ENCODE data around the gene NOL7.

Gene NOL7

GRCh38 chr6:13597073-13597472 lies 18.1 kb upstream of the NOL7 start:
- no peak for DNase-seq (ENCODE audit: low read depth)

- no peak for DNase-seq (ENCODE audit: low read depth)
Measured at GRCh38 chr6:13600036-13600435, 15.1 kb upstream of the NOL7 start.

DNA sequence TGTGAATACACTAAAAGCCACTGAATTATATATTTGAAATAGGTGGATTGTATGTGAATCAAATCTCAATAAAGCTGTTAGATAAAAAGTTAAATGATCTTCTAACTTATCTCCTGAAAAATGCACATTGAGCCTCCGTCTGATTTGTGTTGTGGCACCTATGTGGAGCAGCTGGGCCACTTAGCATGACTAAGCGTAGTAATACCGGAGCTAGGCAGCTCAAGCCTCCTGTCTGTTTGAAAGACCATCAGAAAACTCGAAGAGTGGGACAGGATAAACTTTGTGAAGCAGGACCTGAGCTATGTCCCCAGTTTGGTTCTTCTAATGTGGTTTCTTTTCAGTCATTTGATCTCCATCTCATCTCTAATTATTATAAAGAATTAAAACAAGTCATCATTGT lies 11.0 kb upstream of the NOL7 start:
- DNase-seq (ENCODE audit: low read depth): no peak

DNA sequence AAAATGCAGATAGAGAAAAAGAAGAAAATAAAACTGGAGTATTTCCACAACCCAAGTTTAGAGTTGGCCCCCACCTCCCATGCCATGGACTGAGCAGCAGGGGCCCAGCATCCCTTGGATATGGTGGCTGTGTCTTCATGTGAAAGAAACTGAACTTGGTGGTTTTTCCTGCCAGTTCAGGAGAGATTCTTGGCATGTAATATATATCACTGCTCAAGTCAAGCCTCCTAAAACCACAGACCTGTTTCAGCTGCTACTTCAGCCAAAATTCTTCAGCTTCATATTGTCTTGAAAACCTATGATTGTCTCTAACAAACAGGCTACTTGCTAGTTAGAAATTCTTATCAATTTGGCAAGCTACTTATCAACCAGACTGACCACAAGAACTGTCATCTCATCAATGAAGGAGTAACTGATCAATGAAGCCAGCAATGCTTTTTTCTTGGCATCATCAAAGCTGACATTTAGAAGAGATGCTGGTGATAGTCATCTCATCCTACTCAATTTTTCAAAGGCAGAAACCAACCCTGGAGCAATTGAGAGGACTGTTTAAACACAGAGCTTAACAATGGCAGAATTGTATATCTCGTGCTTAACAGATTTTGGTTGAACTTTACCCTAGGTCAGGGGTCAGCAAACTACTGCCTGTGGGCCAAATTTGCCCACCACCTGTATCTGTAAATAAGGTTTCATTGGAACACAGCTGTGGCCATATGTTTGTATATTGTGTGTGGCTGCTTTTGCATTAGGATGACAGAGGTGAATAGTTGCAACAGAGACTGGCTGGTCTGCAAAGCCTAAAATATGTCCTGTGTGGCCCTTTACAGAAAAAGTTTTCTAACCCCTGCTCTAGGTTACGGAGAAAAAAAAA lies 10.4 kb upstream of the NOL7 start:
- no peak for DNase-seq (ENCODE audit: low read depth)

- no peak for DNase-seq (ENCODE audit: low read depth)
Measured at GRCh38 chr6:13605634-13606033, 9.5 kb upstream of the NOL7 start.

DNA sequence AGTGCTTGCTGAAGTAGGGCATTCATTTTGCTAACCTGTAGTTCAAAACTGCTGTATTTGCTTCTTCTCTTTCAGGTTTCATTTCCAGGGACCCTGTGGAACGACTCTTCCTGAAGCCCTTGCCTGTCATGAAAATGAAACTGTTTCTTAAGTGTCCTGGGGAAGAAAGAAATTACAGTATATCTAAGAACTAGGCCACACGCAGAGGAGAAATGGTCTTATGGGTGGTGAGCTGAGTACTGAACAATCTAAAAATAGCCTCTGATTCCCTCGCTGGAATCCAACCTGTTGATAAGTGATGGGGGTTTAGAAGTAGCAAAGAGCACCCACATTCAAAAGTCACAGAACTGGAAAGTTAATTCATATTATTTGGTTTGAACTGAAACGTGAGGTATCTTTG lies 3.4 kb upstream of the NOL7 start:
- DNase-seq (ENCODE audit: low read depth): no peak

GRCh38 chr6:13613029-13613594 lies 2.0 kb upstream of the NOL7 start:
- no peak for DNase-seq (ENCODE audit: low read depth)

- peak; percentile 64 for DNase-seq (ENCODE audit: low read depth)
Measured at GRCh38 chr6:13614126-13614925, 809 bp upstream of the NOL7 start.

GRCh38 chr6:13615792-13616120 lies 621 bp downstream of the NOL7 start:
- DNase-seq (ENCODE audit: low read depth): peak; percentile 68

- peak; percentile 5 for DNase-seq (ENCODE audit: low read depth)
Measured at GRCh38 chr6:13617066-13617465, 1.9 kb downstream of the NOL7 start.

- peak; percentile 66 for DNase-seq (ENCODE audit: low read depth)
Measured at GRCh38 chr6:13624871-13625288, 9.7 kb downstream of the NOL7 start.

GRCh38 chr6:13629459-13630116 lies 14.5 kb downstream of the NOL7 start:
- DNase-seq (ENCODE audit: low read depth): no peak

GRCh38 chr6:13630499-13630898 lies 15.4 kb downstream of the NOL7 start:
- no peak for DNase-seq (ENCODE audit: low read depth)

DNA sequence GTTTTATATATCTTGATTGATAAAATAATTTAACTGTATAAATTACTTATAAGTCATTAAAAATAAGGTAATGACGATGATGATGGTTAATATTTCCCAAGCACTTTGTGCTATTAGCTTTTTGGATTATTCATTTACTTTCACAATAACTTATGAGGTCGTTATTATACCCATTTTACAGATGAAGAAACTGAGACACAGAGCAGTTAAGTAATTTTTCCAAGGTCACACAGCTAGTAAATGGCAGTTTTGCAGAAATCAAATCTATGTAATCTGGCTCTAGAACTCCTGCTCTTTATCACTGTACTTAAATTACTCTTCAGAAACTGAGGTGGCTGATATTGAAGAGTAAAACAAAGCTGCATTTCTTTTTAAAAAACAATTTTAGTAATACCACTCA lies 18.2 kb downstream of the NOL7 start:
- no peak for DNase-seq (ENCODE audit: low read depth)

GRCh38 chr6:13635948-13636658 lies 21.0 kb downstream of the NOL7 start:
- DNase-seq (ENCODE audit: low read depth): no peak

- no peak for DNase-seq (ENCODE audit: low read depth)
Measured at GRCh38 chr6:13638014-13638413, 22.9 kb downstream of the NOL7 start.

DNA sequence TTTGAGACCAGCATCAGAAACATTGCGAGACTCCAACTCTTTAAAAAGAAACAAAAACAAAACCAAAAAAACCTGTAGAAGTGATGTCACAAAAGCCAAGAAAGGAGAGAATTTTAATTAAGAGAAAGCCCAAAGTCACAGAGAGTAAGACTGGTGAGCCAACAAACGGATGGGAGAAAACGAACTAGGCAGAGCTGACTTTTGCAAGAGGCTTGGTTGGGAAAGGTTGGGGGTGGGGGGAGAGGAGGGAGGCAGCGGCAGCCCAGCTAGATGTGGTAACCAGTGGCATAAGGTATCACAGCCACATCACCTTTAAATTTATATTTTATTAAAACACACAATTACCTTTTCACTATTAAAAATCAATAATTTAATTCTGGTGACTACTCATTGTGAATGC lies 23.5 kb downstream of the NOL7 start:
- DNase-seq (ENCODE audit: low read depth): no peak

GRCh38 chr6:13641315-13641714 lies 26.2 kb downstream of the NOL7 start:
- DNase-seq (ENCODE audit: low read depth): no peak

DNA sequence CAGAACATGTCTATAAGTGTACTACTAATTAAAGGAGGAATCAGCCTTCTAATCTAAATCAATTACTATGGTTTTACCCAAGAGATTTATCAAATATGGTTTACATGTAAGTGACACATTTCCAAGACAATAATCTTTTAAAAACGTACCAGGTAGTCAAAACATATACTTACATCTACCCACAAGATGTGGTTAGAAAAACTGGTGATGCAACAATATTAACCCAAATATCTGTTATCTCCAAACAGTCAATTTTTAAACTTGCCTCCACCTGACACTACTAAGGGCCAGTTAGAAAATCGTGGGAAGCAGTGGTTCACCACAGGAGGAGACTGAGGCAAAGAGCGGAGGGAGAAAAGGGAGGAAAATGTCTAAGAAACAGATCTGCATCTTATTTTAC lies 28.0 kb downstream of the NOL7 start:
- DNase-seq (ENCODE audit: low read depth): no peak

DNA sequence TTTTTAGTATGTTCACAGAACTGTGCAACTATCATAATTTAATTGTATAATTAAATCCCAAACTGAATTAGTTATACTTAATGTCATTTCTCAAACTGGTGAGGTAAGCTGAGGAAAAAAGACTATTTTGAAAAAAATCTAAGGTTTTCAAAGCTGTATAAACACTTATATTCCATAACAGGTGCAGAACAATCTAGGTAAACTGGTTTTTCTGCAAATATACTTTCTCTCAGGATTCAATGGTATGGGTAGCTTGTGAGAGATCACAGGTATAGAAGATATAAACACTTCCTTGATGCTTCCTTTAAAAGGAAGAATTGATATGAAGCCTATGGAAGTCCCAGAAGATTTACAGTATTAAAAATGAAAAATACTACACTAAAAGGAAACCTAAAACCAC lies 33.7 kb downstream of the NOL7 start:
- no peak for DNase-seq (ENCODE audit: low read depth)

DNA sequence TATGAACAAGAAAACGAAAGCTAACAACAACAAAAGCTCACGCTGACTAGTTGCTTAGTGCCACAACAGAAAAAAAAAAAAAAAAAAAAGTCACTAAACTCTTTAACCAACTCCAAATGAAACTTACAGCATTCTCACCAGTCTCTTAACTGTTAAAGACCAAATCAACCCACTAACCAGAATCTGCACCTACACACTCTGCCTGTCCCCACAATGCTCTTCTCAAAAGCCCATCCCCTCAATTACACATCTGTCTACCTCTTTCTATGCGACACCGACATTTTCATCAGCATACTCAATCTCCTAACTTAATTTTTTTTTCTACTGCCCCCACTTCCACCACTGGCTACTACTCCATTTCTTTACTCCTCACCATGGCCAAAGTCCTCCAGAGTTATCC lies 34.3 kb downstream of the NOL7 start:
- no peak for DNase-seq (ENCODE audit: low read depth)

DNA sequence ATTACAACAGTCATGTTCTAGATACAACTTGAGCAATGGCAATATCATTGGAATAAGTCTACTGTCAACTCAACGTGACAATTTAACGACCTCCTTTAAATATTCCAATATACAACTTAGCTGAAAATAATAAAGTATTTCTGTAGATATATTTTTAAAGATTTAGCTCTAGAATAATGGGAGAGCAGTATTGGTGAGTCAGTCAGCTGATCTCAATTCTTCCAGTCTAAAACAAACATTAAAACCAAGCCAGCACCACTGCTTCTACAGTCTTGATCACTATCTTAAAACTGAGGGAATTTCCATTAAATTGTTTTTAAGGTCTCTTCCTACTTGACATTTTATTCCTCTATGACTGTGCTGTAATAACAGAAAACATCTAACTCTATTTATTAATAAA lies 38.2 kb downstream of the NOL7 start:
- peak; percentile 7 for DNase-seq (ENCODE audit: low read depth)

Data from ELR (cell line).